Effector CD8-positive, alpha-beta T cell (primary cell): ENCODE data around the gene GDPD3.
"Not testable (repeated sequence)": the region's sequence is repeated elsewhere in the genome, so short reads cannot be mapped to it uniquely, and the experiment has no call there.

Source experiments
- DNase-seq: peaks from one replicate; lab custom pipeline; 2025; lab: John Stamatoyannopoulos, UW
- total RNA-seq, 4 experiments: gene quantifications; one replicate each; lab custom pipeline; 2026; lab: John Stamatoyannopoulos, UW

The GDPD3 gene, protein sequence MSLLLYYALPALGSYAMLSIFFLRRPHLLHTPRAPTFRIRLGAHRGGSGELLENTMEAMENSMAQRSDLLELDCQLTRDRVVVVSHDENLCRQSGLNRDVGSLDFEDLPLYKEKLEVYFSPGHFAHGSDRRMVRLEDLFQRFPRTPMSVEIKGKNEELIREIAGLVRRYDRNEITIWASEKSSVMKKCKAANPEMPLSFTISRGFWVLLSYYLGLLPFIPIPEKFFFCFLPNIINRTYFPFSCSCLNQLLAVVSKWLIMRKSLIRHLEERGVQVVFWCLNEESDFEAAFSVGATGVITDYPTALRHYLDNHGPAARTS
- 4.0 to 12.6 (median 9.9) reads per million in 4 experiments for total RNA-seq

DNA sequence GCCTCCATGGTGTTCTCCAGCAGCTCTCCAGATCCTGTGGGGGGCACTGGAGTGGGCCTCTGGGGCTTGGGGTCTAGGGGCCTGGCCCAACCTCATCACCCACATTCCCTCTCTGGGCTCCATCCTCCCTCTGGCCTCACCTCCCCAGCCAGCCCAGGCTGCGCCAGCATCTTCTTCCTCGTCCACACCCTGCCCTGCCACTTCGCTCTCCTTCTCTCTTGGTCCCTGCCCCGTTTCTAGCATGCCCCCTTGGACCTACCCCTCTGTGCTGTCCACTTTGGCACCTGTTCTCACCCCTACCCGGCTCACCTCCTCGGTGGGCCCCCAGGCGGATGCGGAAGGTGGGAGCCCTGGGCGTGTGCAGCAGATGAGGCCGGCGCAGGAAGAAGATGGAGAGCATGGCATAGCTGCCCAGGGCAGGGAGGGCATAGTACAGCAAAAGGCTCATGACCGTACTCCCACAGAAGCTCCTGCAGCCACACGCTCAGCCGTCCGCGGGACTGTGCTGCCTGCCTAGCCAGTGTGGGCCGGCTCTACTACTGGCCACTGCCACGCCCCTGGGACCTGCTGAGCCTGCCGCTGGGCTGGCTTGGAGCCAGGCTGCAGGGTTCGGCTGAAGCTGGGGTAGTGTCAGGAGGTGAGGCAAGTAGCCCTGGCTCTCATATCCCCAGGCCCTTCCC is at the start of gene GDPD3:
Gene GDPD3 (minus strand): TSS at position 507 of the 680 bp plus-strand sequence. CDS start 59 bp downstream, at position 448.
- DNase-seq = no peak

DNA sequence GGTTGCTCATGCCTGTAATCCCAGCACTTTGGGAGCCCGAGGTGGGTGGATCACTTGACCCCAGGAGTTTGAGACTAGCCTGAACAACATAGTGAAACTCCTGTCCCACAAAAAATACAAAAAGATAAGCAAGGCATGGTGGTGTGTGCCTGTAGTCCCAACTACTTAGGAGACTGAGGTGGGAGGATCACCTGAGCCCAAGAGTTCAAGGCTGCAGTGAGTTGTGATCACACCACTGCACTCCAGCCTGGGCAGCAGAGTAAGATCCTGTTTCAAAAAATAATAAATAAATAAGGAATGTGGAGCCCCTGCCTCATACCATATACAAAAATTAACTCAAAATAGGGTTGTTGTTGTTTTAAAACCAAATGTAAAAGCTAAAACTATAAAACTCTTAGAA is 43.9 kb upstream of the GDPD3 start:
- DNase-seq = no peak

DNA sequence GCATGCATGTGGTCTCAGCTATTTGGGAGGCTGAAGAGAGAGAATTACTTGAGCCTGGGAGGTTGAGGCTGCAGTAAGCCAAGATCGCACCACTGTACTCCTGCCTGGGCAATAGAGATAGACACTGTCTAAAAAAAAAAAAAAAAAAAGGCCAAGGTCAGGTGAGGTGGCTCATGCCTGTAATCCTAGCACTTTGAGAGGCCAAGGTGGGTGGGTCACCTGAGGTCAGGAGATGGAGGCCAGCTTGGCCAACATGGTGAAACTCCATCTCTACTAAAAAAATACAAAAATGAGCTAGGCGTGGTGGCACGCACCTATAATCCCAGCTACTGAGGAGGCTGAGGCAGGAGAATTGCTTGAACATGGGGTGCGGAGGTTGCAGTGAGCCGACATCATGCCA is 41.9 kb upstream of the GDPD3 start:
- DNase-seq = no peak

DNA sequence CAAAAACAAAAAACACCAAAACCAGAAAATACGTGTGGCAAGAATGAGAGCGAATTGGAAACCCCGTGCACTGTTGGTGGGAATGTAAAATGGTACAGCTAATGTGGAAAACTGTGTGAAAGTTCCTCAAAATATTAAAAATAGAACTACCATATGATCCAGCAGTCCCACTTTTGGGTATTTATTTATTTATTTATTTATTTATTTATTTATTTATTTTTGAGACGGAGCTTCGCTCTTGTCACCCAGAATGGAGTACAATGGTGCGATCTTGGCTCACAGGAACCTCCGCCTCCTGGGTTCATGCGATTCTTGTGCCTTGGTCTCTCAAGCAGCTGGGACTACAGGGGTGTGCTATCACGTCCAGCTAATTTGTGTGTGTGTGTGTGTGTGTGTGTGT is 39.2 kb upstream of the GDPD3 start:
- no peak for DNase-seq

DNA sequence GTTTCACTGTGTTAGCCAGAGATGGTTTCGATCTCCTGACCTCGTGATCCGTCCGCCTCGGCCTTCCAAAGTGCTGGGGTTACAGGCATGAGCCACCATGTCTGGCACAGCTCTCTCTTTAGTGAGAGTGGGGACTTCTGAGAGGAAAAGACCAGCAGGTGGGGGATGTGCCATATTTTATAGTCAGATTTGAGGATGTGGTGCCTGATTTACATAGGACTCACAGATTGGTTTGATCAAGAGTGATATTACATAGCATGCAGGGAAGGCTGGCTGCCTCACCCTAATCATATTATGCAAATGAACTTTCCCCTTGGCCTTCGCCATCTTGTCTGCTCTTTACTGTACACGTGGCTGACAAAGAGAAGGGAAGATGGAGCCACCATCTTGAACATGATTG is 37.8 kb upstream of the GDPD3 start:
- DNase-seq = no peak

DNA sequence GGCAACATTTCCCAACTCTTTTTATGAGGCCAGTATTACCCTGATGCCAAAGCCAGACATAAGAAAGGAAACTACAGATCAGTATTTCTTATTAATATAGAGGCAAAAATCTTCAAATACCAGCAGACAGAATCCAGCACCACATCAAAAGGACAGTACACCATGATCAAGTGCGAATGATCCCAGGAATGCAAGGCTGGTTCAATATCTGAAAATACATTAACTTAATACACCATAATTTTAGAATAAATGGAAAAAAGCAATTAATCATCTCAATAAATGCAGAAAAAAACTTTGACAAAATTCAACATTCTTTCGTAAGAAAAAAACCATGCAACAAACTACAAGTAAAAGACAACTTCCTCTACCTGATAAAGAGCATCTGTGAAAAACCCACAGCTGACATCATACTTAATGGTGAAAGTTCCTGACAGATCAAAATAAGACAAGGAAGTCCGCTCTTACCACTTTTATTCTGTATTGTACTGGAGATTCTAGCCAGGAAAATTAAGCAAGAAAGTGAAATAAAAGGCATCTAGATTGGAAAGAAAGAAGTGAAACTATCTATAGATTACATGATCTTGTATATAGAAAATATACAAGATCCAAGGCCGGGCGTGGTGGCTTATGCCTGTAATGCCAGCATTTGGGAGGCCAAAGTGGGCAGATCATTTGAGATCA is 36.1 kb upstream of the GDPD3 start:
- no peak for DNase-seq

DNA sequence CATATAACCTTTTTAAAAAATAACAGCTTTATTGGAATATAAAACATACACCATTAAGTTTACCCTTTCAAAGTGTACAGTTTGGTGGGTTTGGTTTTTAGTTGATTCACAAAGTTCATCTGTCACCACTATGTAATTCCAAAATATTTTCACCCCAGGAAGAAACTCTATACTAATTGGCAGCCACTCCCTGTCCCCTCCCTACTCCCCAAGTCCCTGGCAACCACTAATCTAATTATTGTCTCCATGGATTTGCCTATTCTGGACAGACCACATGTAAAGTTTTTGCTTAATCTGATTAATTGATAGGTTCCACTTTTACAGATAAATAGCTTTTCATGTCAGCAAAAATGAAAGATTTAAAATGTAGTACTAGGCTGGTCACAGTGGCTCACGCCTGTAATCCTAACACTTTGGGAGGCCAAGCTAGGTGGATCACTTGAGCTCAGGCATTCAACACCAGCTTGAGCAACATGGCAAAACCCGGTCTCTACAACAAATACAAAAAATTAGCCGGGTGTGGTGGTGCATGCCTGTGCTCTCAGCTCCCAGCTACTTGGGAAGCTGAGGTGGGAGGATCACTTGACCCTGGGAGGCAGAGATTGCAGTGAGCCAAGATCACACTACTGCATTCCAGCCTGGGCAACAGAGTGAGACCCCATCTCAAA is 34.6 kb upstream of the GDPD3 start:
- no peak for DNase-seq

DNA sequence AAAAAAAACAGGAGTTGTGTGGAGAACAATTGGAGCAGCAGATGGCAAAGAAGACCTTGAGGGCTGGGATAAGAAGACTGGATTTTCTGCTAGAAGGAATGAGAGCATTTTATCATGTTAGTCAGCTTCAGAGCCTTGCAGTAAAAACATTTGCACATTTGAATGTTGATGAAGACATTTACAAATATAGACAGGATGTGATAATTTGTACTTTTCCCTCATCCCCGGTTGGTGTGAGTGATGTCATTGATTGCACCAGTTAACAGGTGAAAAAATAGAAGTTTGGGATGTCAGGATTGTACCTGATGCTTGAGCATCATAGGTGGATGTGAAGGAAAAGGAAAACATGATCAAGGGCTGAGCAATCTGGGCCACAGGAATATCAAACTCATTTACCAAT is 32.3 kb upstream of the GDPD3 start:
- no peak for DNase-seq

DNA sequence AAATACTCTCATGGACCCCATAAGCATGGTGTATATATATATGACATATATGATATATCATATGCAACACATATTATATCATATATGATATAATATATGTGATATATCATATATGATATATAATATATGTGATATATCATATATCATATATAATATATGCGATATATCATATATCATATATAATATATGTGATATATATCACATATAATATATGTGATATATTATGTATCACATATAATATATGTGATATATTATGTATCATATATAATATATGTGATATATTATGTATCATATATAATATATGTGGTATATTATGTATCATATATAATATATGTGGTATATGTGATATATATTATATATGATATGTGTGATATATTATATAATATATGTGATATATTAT is 31.6 kb upstream of the GDPD3 start:
- no peak for DNase-seq

DNA sequence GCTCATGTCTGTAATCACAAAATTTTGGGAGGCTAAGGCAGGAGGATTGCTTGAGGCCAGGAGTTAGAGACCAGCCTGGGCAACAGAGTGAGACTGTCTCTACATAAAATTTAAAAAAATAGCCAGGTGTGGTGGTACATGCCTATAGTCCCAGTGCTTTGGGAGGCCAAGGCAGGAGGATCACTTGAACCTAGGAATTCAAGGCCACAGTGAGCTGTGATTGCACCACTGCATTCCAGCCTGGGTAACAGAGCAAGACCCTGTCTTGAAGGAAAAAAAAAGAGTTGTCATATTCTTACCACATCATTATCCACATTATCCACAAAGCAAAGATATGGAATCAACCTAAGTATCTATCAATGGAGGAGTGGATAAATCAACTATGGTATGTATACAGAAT is 30.7 kb upstream of the GDPD3 start:
- no peak for DNase-seq

DNA sequence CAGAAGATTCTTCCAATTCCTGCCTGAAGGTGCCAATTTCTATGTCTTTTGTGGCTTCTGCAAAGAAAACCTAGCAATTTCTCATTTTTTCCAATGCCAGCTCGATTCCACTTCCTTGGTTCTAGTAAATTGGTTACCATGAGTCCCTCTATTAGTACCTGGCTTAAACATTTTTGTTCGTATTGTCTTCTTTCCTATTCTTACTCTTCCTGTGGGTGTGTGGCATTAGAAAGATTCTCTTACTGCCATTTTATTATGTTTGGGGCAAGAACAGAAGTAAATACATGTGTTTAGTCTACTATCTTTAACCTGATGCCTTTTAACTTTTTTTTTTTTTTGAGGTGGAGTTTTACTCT is 30.0 kb upstream of the GDPD3 start:
- no peak for DNase-seq

DNA sequence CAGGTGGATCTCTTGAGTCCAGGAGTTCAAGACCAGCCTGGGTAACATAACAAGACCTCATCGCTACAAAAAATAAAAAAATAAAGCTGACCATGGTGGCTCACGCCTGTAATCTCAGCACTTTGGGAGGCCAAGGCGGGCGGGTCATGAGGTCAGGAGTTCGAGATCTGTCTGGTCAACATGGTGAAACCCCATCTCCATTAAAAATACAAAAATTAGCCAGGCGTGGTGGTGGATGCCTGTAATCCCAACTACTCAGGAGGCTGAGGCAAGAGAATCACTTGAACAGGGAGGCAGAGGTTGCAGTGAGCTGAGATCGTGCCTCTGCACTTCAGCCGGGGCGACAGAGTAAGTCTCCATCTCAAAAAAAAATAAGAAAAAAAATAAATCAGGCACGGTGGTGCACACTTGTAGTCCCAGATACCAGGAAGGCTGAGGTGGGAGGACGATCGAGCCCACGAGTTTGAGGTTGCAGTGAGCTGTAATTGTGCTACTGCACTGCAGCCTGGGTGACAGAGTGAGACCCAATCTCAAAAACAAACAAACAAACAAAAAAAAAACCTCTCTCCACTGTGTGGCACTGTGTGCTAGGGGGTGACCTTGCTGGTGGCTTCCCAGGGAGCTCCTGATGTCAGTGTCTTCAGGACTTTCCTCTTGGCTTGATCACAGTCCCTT is 29.5 kb upstream of the GDPD3 start:
- DNase-seq = no peak

DNA sequence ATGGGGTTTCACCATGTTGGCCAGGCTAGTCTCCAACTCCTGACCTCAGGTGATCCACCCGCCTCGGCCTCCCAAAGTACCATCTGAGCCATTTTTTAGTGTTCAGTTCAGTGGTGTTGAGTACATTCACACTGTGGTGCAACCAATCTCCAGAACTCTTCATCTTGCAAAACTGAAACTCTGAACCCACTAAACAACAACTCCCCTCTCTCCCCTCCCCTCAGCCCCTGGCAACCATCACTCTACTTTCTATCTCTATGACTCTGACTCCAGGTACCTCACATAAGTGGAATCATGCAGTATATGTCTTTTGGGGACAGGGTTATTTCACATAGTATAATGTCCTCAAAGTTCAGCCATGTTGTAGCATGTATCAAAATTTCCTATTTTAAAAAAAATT is 28.4 kb upstream of the GDPD3 start:
- DNase-seq = no peak

DNA sequence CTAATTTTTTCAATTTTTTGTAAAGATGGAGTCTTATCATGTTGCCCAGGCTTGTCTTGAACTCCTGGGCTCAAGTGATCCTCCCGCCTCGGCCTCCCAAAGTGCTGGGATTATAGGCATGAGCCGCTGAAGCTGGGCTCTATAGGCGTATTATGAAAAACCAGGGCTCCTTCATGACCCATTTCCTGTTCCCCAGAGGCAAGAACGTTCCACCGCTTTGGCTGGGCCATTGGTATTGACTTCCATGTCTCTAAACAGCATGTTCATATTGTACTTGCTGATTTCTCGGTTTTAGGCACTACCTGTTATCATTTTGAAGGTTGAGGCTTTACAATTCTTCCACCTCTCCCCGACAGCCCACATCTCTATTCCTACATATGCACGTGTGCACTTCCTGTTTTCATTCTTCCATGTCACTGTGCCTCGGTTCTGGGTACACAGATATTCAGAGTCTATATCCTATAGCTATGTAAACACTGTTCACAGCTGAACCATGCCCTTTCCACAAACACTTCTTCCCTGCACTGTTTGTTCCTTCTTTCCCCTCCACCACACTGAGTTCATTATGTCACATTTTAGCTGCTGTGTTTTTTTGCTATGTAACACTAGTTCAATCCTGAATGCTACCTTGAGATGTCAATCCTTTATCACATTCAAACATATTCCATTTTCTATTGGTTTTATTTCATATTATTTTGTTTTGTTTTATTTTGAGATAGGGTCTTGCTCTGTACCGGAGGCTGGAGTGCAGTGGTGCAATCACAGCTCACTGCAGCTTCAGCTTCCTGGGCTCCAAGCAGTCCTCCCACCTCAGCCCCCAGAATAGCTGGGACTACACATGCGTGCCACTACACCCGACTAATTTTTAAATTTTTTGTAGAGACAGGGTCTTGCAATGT is 26.5 kb upstream of the GDPD3 start:
- no peak for DNase-seq

DNA sequence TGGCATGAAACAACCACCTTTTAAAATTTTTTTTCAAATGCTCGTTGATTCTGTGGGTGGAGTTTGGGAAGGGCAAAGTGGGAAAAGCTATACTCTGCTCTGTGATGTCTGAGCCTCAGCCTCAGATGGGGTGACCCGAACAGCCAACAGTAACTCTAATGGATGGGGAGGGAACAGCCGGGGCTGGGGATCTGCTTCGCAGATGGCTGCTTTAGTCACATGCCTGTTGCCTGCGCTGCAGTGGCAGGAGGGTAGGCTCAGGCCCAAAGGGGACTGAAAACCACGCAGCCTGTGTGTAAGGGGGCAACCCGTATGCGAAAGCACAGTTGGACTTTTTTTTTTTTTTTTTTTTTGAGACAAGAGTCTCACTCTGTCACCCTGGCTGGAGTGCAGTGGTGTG is 24.6 kb upstream of the GDPD3 start:
- no peak for DNase-seq

DNA sequence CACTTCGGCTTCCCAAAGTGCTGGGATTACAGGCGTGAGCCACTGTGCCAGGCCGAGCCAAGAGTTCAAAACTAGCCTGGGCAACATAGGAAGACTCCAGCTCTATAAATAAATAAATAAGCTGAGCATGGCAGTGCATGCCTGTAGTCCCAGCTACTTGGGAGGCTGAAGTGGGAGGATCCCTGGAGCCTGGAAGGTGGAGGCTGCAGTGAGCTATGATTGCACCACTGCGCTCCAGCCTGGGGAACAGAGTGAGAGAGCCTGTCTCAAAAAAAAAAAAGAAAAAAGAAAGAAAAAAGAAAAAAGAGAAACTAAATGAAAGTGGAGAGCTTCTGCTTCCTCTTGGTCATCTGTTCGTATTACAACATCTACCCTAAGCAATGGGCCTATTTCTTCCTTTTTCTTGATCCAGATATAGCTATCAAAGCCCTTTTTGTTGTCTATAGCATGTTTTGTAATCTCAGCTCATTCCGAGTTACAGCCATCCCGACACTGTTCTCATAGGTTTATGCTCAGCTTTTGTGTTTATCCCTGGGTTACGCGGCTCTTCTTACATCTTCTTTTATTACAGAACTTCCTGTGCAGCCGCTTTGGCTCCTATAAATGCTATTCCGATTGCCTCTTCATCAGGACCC is 23.8 kb upstream of the GDPD3 start:
- DNase-seq = no peak

DNA sequence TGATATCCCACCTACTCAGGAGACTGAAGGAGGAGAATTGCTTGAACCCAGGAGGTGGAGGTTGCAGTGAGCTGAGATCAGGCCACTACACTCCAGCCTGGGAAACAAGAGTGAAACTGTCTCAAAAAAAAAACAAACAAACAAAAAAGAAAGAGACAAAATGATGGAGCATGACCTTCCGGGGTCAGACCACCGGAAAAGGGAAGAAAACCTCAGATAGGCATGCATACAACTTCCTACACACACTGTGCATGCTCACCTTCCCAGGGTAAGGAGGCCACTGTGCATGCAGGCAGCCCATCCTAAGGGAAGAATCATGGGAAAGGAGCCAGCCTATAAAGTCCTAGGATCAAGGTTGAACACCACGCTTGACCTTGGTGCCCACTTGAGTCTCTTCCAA is 19.3 kb upstream of the GDPD3 start:
- DNase-seq = no peak

DNA sequence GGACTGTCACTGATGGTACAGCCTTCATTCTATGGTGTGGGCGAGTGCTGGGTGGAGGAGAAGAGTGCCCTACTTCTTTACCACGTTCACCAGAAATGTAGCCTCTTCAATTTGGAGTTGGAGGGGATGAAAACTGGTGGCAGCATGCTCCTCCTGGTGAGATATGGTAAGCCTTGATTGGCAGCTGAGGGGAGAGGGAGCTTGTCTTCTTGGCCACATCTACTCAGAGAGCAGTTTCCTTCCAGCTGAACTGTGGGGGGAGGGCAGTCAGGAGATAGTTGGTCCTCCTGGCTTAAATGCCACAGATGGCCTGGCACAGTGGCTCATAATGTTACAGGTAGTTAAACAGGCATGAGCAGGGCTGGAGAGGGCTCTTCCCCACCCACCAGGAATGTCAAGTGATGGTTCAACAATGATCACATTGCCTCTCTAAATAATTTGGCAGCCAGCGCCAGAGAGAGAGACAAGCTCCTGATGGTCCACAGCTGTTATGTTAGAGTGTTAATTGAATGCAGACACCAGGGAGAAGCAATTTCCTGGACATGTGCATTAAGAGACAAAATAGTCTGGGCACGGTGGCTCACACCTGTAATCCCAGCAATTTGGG is 18.6 kb upstream of the GDPD3 start:
- no peak for DNase-seq

DNA sequence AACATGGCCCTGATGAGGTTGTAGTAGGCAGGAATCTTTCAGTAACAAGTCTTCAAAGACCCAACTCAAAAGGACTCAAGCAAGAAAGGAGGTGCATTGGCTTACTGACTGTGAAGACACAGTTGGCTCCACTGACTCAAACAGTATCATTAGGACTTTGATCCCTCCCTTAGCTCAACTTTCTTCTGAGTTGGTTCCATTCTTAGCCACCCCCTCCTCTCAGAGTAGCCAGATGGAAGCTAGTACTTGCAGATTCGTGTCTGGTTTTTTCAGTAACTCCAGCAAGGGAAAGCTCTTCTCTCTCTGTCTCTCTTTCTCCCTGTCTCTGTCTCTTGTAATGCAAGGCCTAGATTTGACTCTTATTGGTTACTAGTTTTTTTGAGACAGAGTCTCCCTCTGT is 14.7 kb upstream of the GDPD3 start:
- no peak for DNase-seq

DNA sequence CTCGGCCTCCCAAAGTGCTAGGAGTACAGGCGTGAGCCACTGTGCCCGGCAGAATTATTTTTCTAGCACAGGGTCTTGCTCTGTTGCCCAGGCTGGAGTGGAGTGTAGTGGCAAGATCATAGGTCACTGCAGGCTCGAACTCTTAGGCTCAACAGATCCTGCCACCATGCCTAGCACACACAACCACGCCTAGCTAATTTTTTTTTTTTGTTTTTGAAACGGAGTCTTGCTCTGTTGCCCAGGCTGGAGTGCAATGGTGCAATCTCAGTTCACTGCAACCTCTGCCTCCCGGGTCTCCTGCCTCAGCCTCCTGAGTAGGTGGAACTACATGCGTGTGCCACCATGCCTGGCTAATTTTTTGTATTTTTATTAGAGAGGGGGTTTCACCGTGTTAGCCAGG is 12.4 kb upstream of the GDPD3 start:
- DNase-seq = not testable (repeated sequence)
